ENCODE measurements around the gene CERS6. TPM values are rescaled to one million over a fixed set of nuclear protein-coding genes. Genes with fewer than 3 reads are reported as not detected.

CERS6 gene
- polyA plus RNA-seq, 4 donors, result 6.8 to 55.4 (median 21.9) TPM

GRCh38 chr2:168722592-168722991 is 266.5 kb downstream of the CERS6 start:
- Histone ChIP-seq H3K27ac (ENCODE audit: low read depth in 1 of 3, low read length in 2 of 3) (no peak overlapping the region), H3K4me3 (ENCODE audit: low read depth in 1 of 3, low read length in 3 of 3) (no peak overlapping the region), H3K4me1 (ENCODE audit: control insufficient read depth in 3 of 3, insufficient read depth in 2 of 3, low read depth in 1 of 3, low read length in 2 of 3) (no peaks in the 10 kb centered on the region), H3K27me3 (ENCODE audit: control insufficient read depth in 3 of 3, insufficient read depth in 3 of 3, low read length in 3 of 3) (no peaks in the 10 kb centered on the region), H3K36me3 (ENCODE audit: control insufficient read depth in 3 of 3, insufficient read depth in 2 of 3, low read depth in 1 of 3, low read length in 3 of 3) (peaks cover 0 to 24% (median 0%) of the 10 kb centered on the region in 3 donors), H3K9me3 (ENCODE audit: control insufficient read depth in 2 of 2, insufficient read depth in 1 of 2, low read depth in 1 of 2, low read length in 1 of 2) (no peaks in the 10 kb centered on the region)
- DNase-seq (no peak), FAIRE-seq (no peak)
- 42 to 50% (median 43%) methylated on average over 2 of the region's 2 CpGs for WGBS, 3 donors

- peaks cover 0 to 26% (median 0%) of the 10 kb centered on the region in 3 donors for H3K36me3 ChIP-seq (ENCODE audit: control insufficient read depth in 3 of 3, insufficient read depth in 2 of 3, low read depth in 1 of 3, low read length in 3 of 3)
- H3K27ac ChIP-seq (ENCODE audit: low read depth in 1 of 3, low read length in 2 of 3), result no peak overlapping the region
- H3K4me3 ChIP-seq (ENCODE audit: low read depth in 1 of 3, low read length in 3 of 3), result no peak overlapping the region
- no peak for DNase-seq
- no peak for FAIRE-seq
- H3K9me3 ChIP-seq (ENCODE audit: control insufficient read depth in 2 of 2, insufficient read depth in 1 of 2, low read depth in 1 of 2, low read length in 1 of 2), result no peaks in the 10 kb centered on the region
- no peaks in the 10 kb centered on the region for H3K4me1 ChIP-seq (ENCODE audit: control insufficient read depth in 3 of 3, insufficient read depth in 2 of 3, low read depth in 1 of 3, low read length in 2 of 3)
- no peaks in the 10 kb centered on the region for H3K27me3 ChIP-seq (ENCODE audit: control insufficient read depth in 3 of 3, insufficient read depth in 3 of 3, low read length in 3 of 3)
- WGBS, 3 donors, result 61 to 78% (median 62%) methylated on average over 3 of the region's 3 CpGs
Observed at GRCh38 chr2:168723275-168723899, 267.3 kb downstream of the CERS6 start.

- no peaks in the 10 kb centered on the region for H3K4me1 ChIP-seq (ENCODE audit: control insufficient read depth in 3 of 3, insufficient read depth in 2 of 3, low read depth in 1 of 3, low read length in 2 of 3)
- FAIRE-seq, result no peak
Observed at GRCh38 chr2:168726375-168726774, 270.3 kb downstream of the CERS6 start.

DNA sequence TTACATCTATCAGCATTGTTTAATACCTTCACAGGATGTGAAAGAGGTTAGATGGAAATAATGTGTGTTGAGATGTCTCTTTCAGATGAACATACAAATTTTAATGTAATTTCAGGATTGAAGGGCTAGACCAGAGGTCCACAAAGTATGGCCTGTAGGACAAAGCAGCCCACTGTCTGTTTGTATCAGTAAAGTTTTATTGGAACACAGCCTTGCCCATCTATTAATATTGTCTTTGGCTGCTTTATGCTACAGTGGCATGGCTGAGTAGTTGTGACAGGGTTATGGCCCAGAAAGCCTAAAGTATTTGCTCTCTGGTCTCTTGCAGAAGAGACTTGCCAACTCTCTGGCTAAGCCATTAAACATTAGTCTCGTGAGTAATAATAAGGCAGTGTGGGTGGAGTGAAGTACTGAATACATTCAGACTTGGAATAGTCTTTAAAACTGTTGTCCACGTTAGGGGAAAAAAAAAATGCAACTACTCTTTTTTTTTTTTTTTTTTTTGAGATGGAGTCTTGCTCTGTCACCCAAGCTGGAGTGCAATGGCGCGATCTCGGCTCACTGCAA is 271.9 kb downstream of the CERS6 start:
- H3K4me1 ChIP-seq (ENCODE audit: control insufficient read depth in 3 of 3, insufficient read depth in 2 of 3, low read depth in 1 of 3, low read length in 2 of 3), result no peaks in the 10 kb centered on the region
- H3K27me3 ChIP-seq (ENCODE audit: control insufficient read depth in 3 of 3, insufficient read depth in 3 of 3, low read length in 3 of 3), result no peaks in the 10 kb centered on the region
- DNase-seq, result no peak
- H3K27ac ChIP-seq (ENCODE audit: low read depth in 1 of 3, low read length in 2 of 3), result no peak overlapping the region
- peaks cover 0 to 21% (median under 1%) of the 10 kb centered on the region in 3 donors for H3K36me3 ChIP-seq (ENCODE audit: control insufficient read depth in 3 of 3, insufficient read depth in 2 of 3, low read depth in 1 of 3, low read length in 3 of 3)
- no peaks in the 10 kb centered on the region for H3K9me3 ChIP-seq (ENCODE audit: control insufficient read depth in 2 of 2, insufficient read depth in 1 of 2, low read depth in 1 of 2, low read length in 1 of 2)
- H3K4me3 ChIP-seq (ENCODE audit: low read depth in 1 of 3, low read length in 3 of 3), result no peak overlapping the region
- no peak for FAIRE-seq
- WGBS, 3 donors, result 90 to 91% (median 91%) methylated on average over 5 of the region's 5 CpGs

More at GRCh38 chr2:168726375-168726774, 270.3 kb downstream of the CERS6 start:
- WGBS, 3 donors, result 40 to 78% (median 46%) methylated on average over 3 of the region's 3 CpGs
- DNase-seq, result no peak
- Histone ChIP-seq H3K27ac (ENCODE audit: low read depth in 1 of 3, low read length in 2 of 3) (no peak overlapping the region), H3K9me3 (ENCODE audit: control insufficient read depth in 2 of 2, insufficient read depth in 1 of 2, low read depth in 1 of 2, low read length in 1 of 2) (no peaks in the 10 kb centered on the region), H3K36me3 (ENCODE audit: control insufficient read depth in 3 of 3, insufficient read depth in 2 of 3, low read depth in 1 of 3, low read length in 3 of 3) (peaks cover 0 to 29% (median 0%) of the 10 kb centered on the region in 3 donors), H3K4me3 (ENCODE audit: low read depth in 1 of 3, low read length in 3 of 3) (no peak overlapping the region), H3K27me3 (ENCODE audit: control insufficient read depth in 3 of 3, insufficient read depth in 3 of 3, low read length in 3 of 3) (no peaks in the 10 kb centered on the region)

GRCh38 chr2:168729455-168729854 is 273.4 kb downstream of the CERS6 start:
- H3K27me3 ChIP-seq (ENCODE audit: control insufficient read depth in 3 of 3, insufficient read depth in 3 of 3, low read length in 3 of 3), result no peaks in the 10 kb centered on the region
- FAIRE-seq (no peak), DNase-seq (no peak)
- H3K27ac ChIP-seq (ENCODE audit: low read depth in 1 of 3, low read length in 2 of 3), result no peak overlapping the region
- no peaks in the 10 kb centered on the region for H3K9me3 ChIP-seq (ENCODE audit: control insufficient read depth in 2 of 2, insufficient read depth in 1 of 2, low read depth in 1 of 2, low read length in 1 of 2)
- WGBS, 3 donors, result 89 to 96% (median 89%) methylated on average over 2 of the region's 2 CpGs
- H3K36me3 ChIP-seq (ENCODE audit: control insufficient read depth in 3 of 3, insufficient read depth in 2 of 3, low read depth in 1 of 3, low read length in 3 of 3), result peaks cover 0 to 15% (median 2%) of the 10 kb centered on the region in 3 donors
- H3K4me3 ChIP-seq (ENCODE audit: low read depth in 1 of 3, low read length in 3 of 3), result no peak overlapping the region
- no peaks in the 10 kb centered on the region for H3K4me1 ChIP-seq (ENCODE audit: control insufficient read depth in 3 of 3, insufficient read depth in 2 of 3, low read depth in 1 of 3, low read length in 2 of 3)

DNA sequence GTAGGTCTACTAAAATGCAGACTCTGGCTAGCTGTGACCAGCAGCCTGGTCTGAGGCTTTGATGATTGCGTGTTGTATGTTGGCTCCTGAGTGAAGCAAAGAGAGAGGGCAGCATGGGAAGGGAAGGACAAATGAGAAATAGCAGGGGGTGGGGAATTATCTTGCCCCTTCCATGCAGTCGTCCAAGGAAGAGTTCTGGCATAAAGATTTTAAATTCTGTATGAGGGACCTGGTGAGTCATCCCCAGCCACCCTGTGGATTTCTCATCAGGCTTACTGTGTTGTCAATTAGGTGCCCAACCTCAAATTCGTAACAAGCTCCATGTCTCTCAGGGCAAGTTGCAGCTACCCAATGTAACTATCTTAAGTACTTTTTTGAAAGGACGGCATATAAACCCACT is 274.3 kb downstream of the CERS6 start:
- DNase-seq (no peak), FAIRE-seq (no peak)
- no peak overlapping the region for H3K27ac ChIP-seq (ENCODE audit: low read depth in 1 of 3, low read length in 2 of 3)

GRCh38 chr2:168731002-168731401 is 274.9 kb downstream of the CERS6 start:
- Histone ChIP-seq H3K36me3 (ENCODE audit: control insufficient read depth in 3 of 3, insufficient read depth in 2 of 3, low read depth in 1 of 3, low read length in 3 of 3) (peaks cover 0 to 8% (median 2%) of the 10 kb centered on the region in 3 donors), H3K4me1 (ENCODE audit: control insufficient read depth in 3 of 3, insufficient read depth in 2 of 3, low read depth in 1 of 3, low read length in 2 of 3) (no peaks in the 10 kb centered on the region), H3K27ac (ENCODE audit: low read depth in 1 of 3, low read length in 2 of 3) (no peak overlapping the region), H3K27me3 (ENCODE audit: control insufficient read depth in 3 of 3, insufficient read depth in 3 of 3, low read length in 3 of 3) (no peaks in the 10 kb centered on the region), H3K4me3 (ENCODE audit: low read depth in 1 of 3, low read length in 3 of 3) (no peak overlapping the region), H3K9me3 (ENCODE audit: control insufficient read depth in 2 of 2, insufficient read depth in 1 of 2, low read depth in 1 of 2, low read length in 1 of 2) (no peaks in the 10 kb centered on the region)
- DNase-seq (no peak), FAIRE-seq (no peak)
- WGBS, 3 donors, result 73 to 86% (median 78%) methylated on average over 2 of the region's 2 CpGs

More for the DNA sequence above, 274.3 kb downstream of the CERS6 start:
- H3K27me3 ChIP-seq (ENCODE audit: control insufficient read depth in 3 of 3, insufficient read depth in 3 of 3, low read length in 3 of 3), result no peaks in the 10 kb centered on the region
- H3K4me3 ChIP-seq (ENCODE audit: low read depth in 1 of 3, low read length in 3 of 3), result no peak overlapping the region
- no peaks in the 10 kb centered on the region for H3K4me1 ChIP-seq (ENCODE audit: control insufficient read depth in 3 of 3, insufficient read depth in 2 of 3, low read depth in 1 of 3, low read length in 2 of 3)
- H3K36me3 ChIP-seq (ENCODE audit: control insufficient read depth in 3 of 3, insufficient read depth in 2 of 3, low read depth in 1 of 3, low read length in 3 of 3), result peaks cover 0 to 8% (median 2%) of the 10 kb centered on the region in 3 donors
- no peaks in the 10 kb centered on the region for H3K9me3 ChIP-seq (ENCODE audit: control insufficient read depth in 2 of 2, insufficient read depth in 1 of 2, low read depth in 1 of 2, low read length in 1 of 2)
- 82 to 85% (median 84%) methylated on average over 4 of the region's 4 CpGs for WGBS, 3 donors

DNA sequence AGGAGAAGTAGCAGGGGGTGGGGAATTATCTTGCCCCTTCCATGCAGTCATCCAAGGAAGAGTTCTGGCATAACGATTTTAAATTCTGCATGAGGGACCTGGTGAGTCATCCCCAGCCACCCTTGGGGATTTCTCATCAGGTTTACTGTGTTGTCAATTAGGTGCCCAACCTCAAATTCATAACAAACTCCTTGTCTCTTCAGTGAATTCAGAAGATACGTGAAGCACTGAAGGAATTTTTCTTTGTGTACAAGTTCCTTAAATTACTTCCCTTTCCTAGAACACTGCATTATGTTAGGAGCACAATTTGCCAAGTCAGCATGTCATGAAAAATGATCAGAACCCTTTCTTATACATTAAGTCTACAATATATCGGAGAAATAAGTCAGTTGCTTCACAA is 275.5 kb downstream of the CERS6 start:
- Histone ChIP-seq H3K27ac (ENCODE audit: low read depth in 1 of 3, low read length in 2 of 3) (no peak overlapping the region), H3K36me3 (ENCODE audit: control insufficient read depth in 3 of 3, insufficient read depth in 2 of 3, low read depth in 1 of 3, low read length in 3 of 3) (peaks cover 0 to 12% (median 2%) of the 10 kb centered on the region in 3 donors), H3K4me3 (ENCODE audit: low read depth in 1 of 3, low read length in 3 of 3) (no peak overlapping the region), H3K4me1 (ENCODE audit: control insufficient read depth in 3 of 3, insufficient read depth in 2 of 3, low read depth in 1 of 3, low read length in 2 of 3) (no peaks in the 10 kb centered on the region), H3K9me3 (ENCODE audit: control insufficient read depth in 2 of 2, insufficient read depth in 1 of 2, low read depth in 1 of 2, low read length in 1 of 2) (no peaks in the 10 kb centered on the region), H3K27me3 (ENCODE audit: control insufficient read depth in 3 of 3, insufficient read depth in 3 of 3, low read length in 3 of 3) (no peaks in the 10 kb centered on the region)
- 74 to 81% (median 77%) methylated on average over 3 of the region's 3 CpGs for WGBS, 3 donors
- DNase-seq, result no peak
- FAIRE-seq, result no peak
